Measurements from ENCODE around the gene PAPOLA.
"Not testable (repeated sequence)": the region's sequence is repeated elsewhere in the genome, so short reads cannot be mapped to it uniquely, and the experiment has no call there.

- not testable (repeated sequence) for TF ChIP-seq CTCF, POLR2A (IDR thresholded peaks at IDR 0.05)
These were observed 31.2 kb upstream of the PAPOLA start for GRCh38 chr14:96470967-96471366.

Data from breast epithelium (tissue), 3 donors.